UCSD-AML1 (cell line): ENCODE data around the gene PCDHGA10.
A peak's percentile ranks its signal among the peaks of the same experiment; 100 is the strongest.
"Not testable (repeated sequence)": the region's sequence is repeated elsewhere in the genome, so short reads cannot be mapped to it uniquely, and the experiment has no call there.

Experiments used
- DNase-seq: peaks from one replicate; lab custom pipeline; 2025; ENCODE audit not compliant: unreplicated experiment; lab: John Stamatoyannopoulos, UW

The PCDHGA10 gene

GRCh38 chr5:141412854-141413539, at the start of gene PCDHGA10:
TSS of gene PCDHGA10 (plus strand) at chr5:141412987. CDS start at chr5:141413176, 189 bp downstream.
- DNase-seq: peak; percentile 23

GRCh38 chr5:141363952-141364660, 48.7 kb upstream of the PCDHGA10 start, which contains the start of gene PCDHGA5:
TSS of gene PCDHGA5 (plus strand) at chr5:141364162. CDS start at chr5:141364331, 169 bp downstream.
- DNase-seq: no peak

GRCh38 chr5:141366016-141366896, 46.5 kb upstream of the PCDHGA10 start:
- no peak for DNase-seq

GRCh38 chr5:141369994-141370848, 42.6 kb upstream of the PCDHGA10 start, which contains the start of gene PCDHGB3:
TSS of gene PCDHGB3 (plus strand) at chr5:141370242. CDS start at chr5:141370395, 153 bp downstream.
- peak; percentile 30 for DNase-seq

- no peak for DNase-seq
Measured at GRCh38 chr5:141371572-141372475, 41.0 kb upstream of the PCDHGA10 start.

- DNase-seq: no peak
Measured at GRCh38 chr5:141373673-141374317, 39.0 kb upstream of the PCDHGA10 start, which contains the start of gene PCDHGA6. TSS of gene PCDHGA6 (plus strand) at chr5:141373891. CDS start at chr5:141374084, 193 bp downstream.

GRCh38 chr5:141374627-141375026, 38.2 kb upstream of the PCDHGA10 start:
- no peak for DNase-seq

GRCh38 chr5:141375444-141376155, 37.2 kb upstream of the PCDHGA10 start:
- DNase-seq: not testable (repeated sequence)

- no peak for DNase-seq
Measured at GRCh38 chr5:141382469-141383294, 30.1 kb upstream of the PCDHGA10 start, which contains the start of gene PCDHGA7. TSS of gene PCDHGA7 (plus strand) at chr5:141382742. CDS start at chr5:141382900, 158 bp downstream.

GRCh38 chr5:141383345-141383744, 29.4 kb upstream of the PCDHGA10 start:
- DNase-seq: no peak

- no peak for DNase-seq
Measured at GRCh38 chr5:141384471-141385267, 28.1 kb upstream of the PCDHGA10 start.

- DNase-seq: peak; percentile 50
Measured at GRCh38 chr5:141387557-141388311, 25.1 kb upstream of the PCDHGA10 start, which contains the start of gene PCDHGB4. TSS of gene PCDHGB4 (plus strand) at chr5:141387698. CDS start at chr5:141387885, 187 bp downstream.

- DNase-seq: no peak
Measured at GRCh38 chr5:141388661-141389060, 24.1 kb upstream of the PCDHGA10 start.

- no peak for DNase-seq
Measured at GRCh38 chr5:141389153-141390042, 23.4 kb upstream of the PCDHGA10 start.
